IMR-90 (cell line): Measurements from ENCODE around the gene B3GAT1. TPM values are rescaled to one million over a fixed set of nuclear protein-coding genes. Genes with fewer than 3 reads are reported as not detected.

Experiments used
- ATAC-seq: fragments of 200-7000 bp; cut with Tn5 transposase; 2 replicates; pipeline ENCODE4 v1.9.1; 2020; ENCODE audit warnings: low read depth, mild to moderate bottlenecking, moderate library complexity
- BruUV-seq: library from RNA; stranded (reverse); fragments of 400-500 nt; replicated peaks from 2 replicates; lab custom pipeline; 2021; lab: Mats Ljungman, UMichigan
- CTCF ChIA-PET: fragments of 300-600 bp; formaldehyde crosslinking; extraction: SDS; loops from one replicate; lab custom pipeline; 2021; ENCODE audit warnings: antibody characterized with exemption; lab: Yijun Ruan, JAX
- POLR2A ChIA-PET: fragments of 300-600 bp; sonication (Branson Sonifier 250); formaldehyde crosslinking; loops from one replicate; lab custom pipeline; 2022; ENCODE audit warnings: antibody characterized with exemption; ENCODE audit not compliant: unreplicated experiment; lab: Charles Lee
- DNase-seq: peaks from one replicate; pipeline ENCODE4 v3.0.0; 2013
- H2AFZ ChIP-seq: replicated peaks from 2 replicates; pipeline ENCODE3; 2013; ENCODE audit warnings: low read length, mild to moderate bottlenecking; ENCODE audit not compliant: poor library complexity
- H2AK5ac ChIP-seq: 2 replicates; pipeline ENCODE4 v1.6.1; 2013; ENCODE audit warnings: low read depth, low read length, inconsistent platforms
- H2AK9ac ChIP-seq: replicated peaks from 2 replicates; pipeline ENCODE3; 2013; ENCODE audit warnings: mild to moderate bottlenecking, low read depth, low read length, moderate library complexity; ENCODE audit not compliant: poor library complexity
- H2BK120ac ChIP-seq: 2 replicates; pipeline ENCODE4 v1.6.1; 2013; ENCODE audit warnings: low read depth, low read length, inconsistent platforms
- H2BK15ac ChIP-seq: 3 replicates; pipeline ENCODE4 v1.6.1; 2013; ENCODE audit warnings: low read depth, low read length, inconsistent platforms
- H2BK20ac ChIP-seq: 2 replicates; pipeline ENCODE4 v1.6.1; 2013; ENCODE audit warnings: low read depth, mild to moderate bottlenecking, inconsistent platforms, low read length, moderate library complexity
- H2BK5ac ChIP-seq: 2 replicates; pipeline ENCODE4 v1.6.1; 2013; ENCODE audit warnings: mild to moderate bottlenecking, low read depth, low read length, inconsistent platforms; ENCODE audit not compliant: poor library complexity, severe bottlenecking
- H3K14ac ChIP-seq: replicated peaks from 2 replicates; pipeline ENCODE4 v1.6.1; 2013; ENCODE audit warnings: low read depth, low read length, inconsistent platforms
- H3K18ac ChIP-seq: 2 replicates; pipeline ENCODE4 v1.6.1; 2013; ENCODE audit warnings: low read depth, low read length, control low read depth
- H3K23ac ChIP-seq: 2 replicates; pipeline ENCODE4 v1.6.1; 2013; ENCODE audit warnings: low read depth, low read length, inconsistent platforms
- H3K27ac ChIP-seq: 2 replicates; pipeline ENCODE4 v1.5.1; 2013; ENCODE audit warnings: mild to moderate bottlenecking, control low read depth, low read length; ENCODE audit not compliant: insufficient read depth
- H3K27me3 ChIP-seq: 2 replicates; pipeline ENCODE4 v1.6.1; 2013; ENCODE audit warnings: low read length; ENCODE audit not compliant: control insufficient read depth, insufficient read depth
- H3K36me3 ChIP-seq: 2 replicates; pipeline ENCODE4 v1.6.1; 2013; ENCODE audit warnings: low read length, mixed read lengths; ENCODE audit not compliant: control insufficient read depth, insufficient read depth
- H3K4ac ChIP-seq: 2 replicates; pipeline ENCODE4 v1.6.1; 2013; ENCODE audit warnings: low read depth, low read length, inconsistent platforms
- H3K4me1 ChIP-seq: 2 replicates; pipeline ENCODE4 v1.6.1; 2013; ENCODE audit warnings: low read length, mixed read lengths; ENCODE audit not compliant: control insufficient read depth, insufficient read depth
- H3K4me2 ChIP-seq: 2 replicates; pipeline ENCODE4 v1.6.1; 2013; ENCODE audit warnings: low read depth, mild to moderate bottlenecking, control low read depth, low read length, moderate library complexity
- H3K4me3 ChIP-seq: 2 replicates; pipeline ENCODE4 v1.5.1; 2013; ENCODE audit warnings: low read depth, mild to moderate bottlenecking, control low read depth, low read length, moderate library complexity; ENCODE audit not compliant: insufficient read depth
- H3K56ac ChIP-seq: 2 replicates; pipeline ENCODE4 v1.6.1; 2013; ENCODE audit warnings: low read length, inconsistent platforms; ENCODE audit not compliant: insufficient read depth; ENCODE audit errors: extremely low read depth
- H3K79me1 ChIP-seq, 2 experiments: 2 replicates each; pipeline ENCODE4 v1.6.1; 2013; ENCODE audit warnings: low read length in 2 of 2, inconsistent platforms in 1 of 2, low read depth in 1 of 2
- H3K9ac ChIP-seq: 2 replicates; pipeline ENCODE4 v1.6.1; 2013; ENCODE audit warnings: low read depth, low read length, control low read depth
- H3K9me1 ChIP-seq: 2 replicates; pipeline ENCODE4 v1.6.1; 2013; ENCODE audit warnings: low read length, inconsistent platforms; ENCODE audit not compliant: insufficient read depth
- H3K9me3 ChIP-seq: 2 replicates; pipeline ENCODE4 v1.6.1; 2013; ENCODE audit warnings: low read length; ENCODE audit not compliant: control insufficient read depth, insufficient read depth
- H4K20me1 ChIP-seq: 2 replicates; pipeline ENCODE4 v1.6.1; 2013; ENCODE audit warnings: low read length, inconsistent platforms; ENCODE audit not compliant: insufficient read depth
- H4K5ac ChIP-seq: 2 replicates; pipeline ENCODE4 v1.6.1; 2013; ENCODE audit warnings: mild to moderate bottlenecking, low read depth, low read length, control low read depth
- H4K8ac ChIP-seq, 2 experiments: 2 replicates each; pipeline ENCODE4 v1.6.1; 2013; ENCODE audit warnings: low read depth in 2 of 2, low read length in 2 of 2, control low read depth in 1 of 2, inconsistent platforms in 1 of 2
- H4K91ac ChIP-seq: 2 replicates; pipeline ENCODE4 v1.6.1; 2013; ENCODE audit warnings: low read depth, low read length, inconsistent platforms; ENCODE audit not compliant: insufficient read depth
- CHD1 ChIP-seq: IDR thresholded peaks from 2 replicates; pipeline ENCODE4 v1.6.1; 2012; ENCODE audit warnings: low read depth, low read length, improper control_type of control experiment
- FOS ChIP-seq: fragments of 150-350 bp; IDR thresholded peaks from 2 replicates; pipeline ENCODE4 v1.6.1; 2016; ENCODE audit warnings: low read depth, low read length
- MAFK ChIP-seq: IDR thresholded peaks from 2 replicates; pipeline ENCODE4 v1.6.1; 2012; ENCODE audit warnings: low read depth, low read length, improper control_type of control experiment
- NFE2L2 ChIP-seq: fragments of 150-350 bp; IDR thresholded peaks from 2 replicates; pipeline ENCODE4 v1.6.1; 2016; ENCODE audit warnings: low read depth, mild to moderate bottlenecking, low read length
- POLR2A ChIP-seq: IDR thresholded peaks from 2 replicates; pipeline ENCODE4 v1.6.1; 2012; ENCODE audit warnings: mild to moderate bottlenecking, low read depth, low read length
- SMC3 ChIP-seq: fragments of 150-350 bp; IDR thresholded peaks from 2 replicates; pipeline ENCODE4 v1.6.1; 2016; ENCODE audit warnings: low read depth, mild to moderate bottlenecking, antibody characterized with exemption, low read length, moderate library complexity
- USF2 ChIP-seq: fragments of 150-350 bp; IDR thresholded peaks from 2 replicates; pipeline ENCODE4 v1.6.1; 2017; ENCODE audit warnings: mild to moderate bottlenecking, antibody characterized with exemption, low read length, low read depth
- WGBS, 2 experiments: methylation state at CpG; one replicate each; pipeline versions ENCODE4 v1.1.5 to v1.1.7; 2013; ENCODE audit warnings: missing lambda C conversion rate in 2 of 2; ENCODE audit not compliant: insufficient read length in 1 of 2; ENCODE audit errors: extremely low coverage in 2 of 2; 5-methylcytosine and 5-hydroxymethylcytosine counted together
- dilution Hi-C: fragments of 300-500 bp; cut with HindIII; formaldehyde crosslinking; loops from one replicate; pipeline ENCODE4 v1.14.3; 2018; ENCODE audit warnings: low sequenced_read_pairs; ENCODE audit not compliant: unreplicated experiment
- in situ Hi-C: fragments of 300-500 bp; cut with MboI; formaldehyde crosslinking; loops from 3 replicates; pipeline ENCODE4 v1.14.3; 2019; ENCODE audit warnings: low sequenced_read_pairs, inconsistent platforms, mixed read lengths
- intact Hi-C: fragments of 100-400 bp; cut with micrococcal nuclease; formaldehyde crosslinking; loops from 2 replicates; pipeline ENCODE4 v1.10.0; 2022
- polyA plus RNA-seq, 3 experiments: library from polyadenylated mRNA; depleted of rRNA; stranded (reverse); fragments of >200 nt; gene quantifications; 2 replicates each; pipeline ENCODE4 v1.2.3, GENCODE V29; 2012; ENCODE audit warnings: low replicate concordance in 1 of 3
- total RNA-seq: library from RNA; depleted of rRNA; stranded (reverse); fragments of >200 nt; gene quantifications from 2 replicates; pipeline ENCODE4 v1.2.3, GENCODE V29; 2012

Gene B3GAT1
- total and polyA plus RNA-seq, 2 of the 4 experiments (the other 2 are of a cell fraction) = not detected

DNA sequence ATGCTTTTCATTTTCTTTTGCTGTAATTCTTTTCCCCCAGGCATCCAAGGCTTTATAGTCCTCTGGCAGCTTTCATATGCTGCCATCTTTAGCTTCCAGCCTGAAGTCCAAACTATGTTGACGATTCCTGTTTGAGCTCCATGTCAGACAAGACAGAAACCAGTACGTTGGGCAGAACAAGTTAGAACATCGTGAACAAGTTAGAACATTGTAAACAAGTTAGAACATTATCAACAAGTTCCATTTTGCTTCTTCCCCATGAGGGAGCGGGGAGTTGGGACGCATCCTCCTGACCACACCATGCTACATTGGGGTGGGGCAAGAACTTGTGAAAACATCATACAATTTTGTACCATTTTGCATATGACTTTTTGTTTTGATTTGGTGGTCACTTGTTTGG lies 56.4 kb downstream of the B3GAT1 start:
- Histone ChIP-seq H4K5ac (no peak overlapping the region), H3K14ac (no peak overlapping the region), H4K8ac (no peak overlapping the region), H3K4me1 (no peaks in the 10 kb centered on the region), H3K9me1 (no peaks in the 10 kb centered on the region), H3K18ac (no peak overlapping the region), H3K27me3 (no peaks in the 10 kb centered on the region), H3K4me2 (no peak overlapping the region), H2BK20ac (no peak overlapping the region), H3K4ac (no peak overlapping the region), H3K4me3 (no peak overlapping the region), H3K56ac (no peak overlapping the region), H2AK9ac (no peak overlapping the region), H3K9me3 (peaks cover 7% of the 10 kb centered on the region; the same call in 1 of the 2 replicates), H4K91ac (no peak overlapping the region), H3K27ac (no peak overlapping the region), H2AFZ (no peak overlapping the region), H3K9ac (no peak overlapping the region), H2AK5ac (no peak overlapping the region), H2BK120ac (no peak overlapping the region), H2BK15ac (no peak overlapping the region), H3K79me1 (no peaks in the 10 kb centered on the region), H3K36me3 (no peaks in the 10 kb centered on the region), H4K20me1 (no peaks in the 10 kb centered on the region), H2BK5ac (no peak overlapping the region), H3K23ac (no peak overlapping the region)
- dilution Hi-C loops (no loop called here), intact Hi-C loops (no loop called here), in situ Hi-C loops (no loop called here)
- CTCF ChIA-PET = no interaction called here
- no TSS peak for BruUV-seq
- no CpG with 5 or more reads among the region's 5 CpGs for WGBS, 2 experiments
- TF ChIP-seq MAFK = no peak
- TF ChIP-seq SMC3 = no peak
- no peak for TF ChIP-seq CHD1
- TF ChIP-seq USF2 = no peak
- no peak for TF ChIP-seq FOS
- TF ChIP-seq POLR2A = no peak
- no peak for TF ChIP-seq NFE2L2
- ATAC-seq (no peak), DNase-seq (no peak)
- POLR2A ChIA-PET = no interaction called here
